LNCAP (cell line): Measurements from ENCODE around the gene FSIP1.
A peak's percentile ranks its signal among the peaks of the same experiment; 100 is the strongest.

Experiments
- TF ChIP-seq, protein P1 (sequence below): fragments of 450-650 bp; IDR thresholded peaks from 2 replicates; pipeline ENCODE4 v1.5.1; 2017; ENCODE audit warnings: mild to moderate bottlenecking

Gene FSIP1

DNA sequence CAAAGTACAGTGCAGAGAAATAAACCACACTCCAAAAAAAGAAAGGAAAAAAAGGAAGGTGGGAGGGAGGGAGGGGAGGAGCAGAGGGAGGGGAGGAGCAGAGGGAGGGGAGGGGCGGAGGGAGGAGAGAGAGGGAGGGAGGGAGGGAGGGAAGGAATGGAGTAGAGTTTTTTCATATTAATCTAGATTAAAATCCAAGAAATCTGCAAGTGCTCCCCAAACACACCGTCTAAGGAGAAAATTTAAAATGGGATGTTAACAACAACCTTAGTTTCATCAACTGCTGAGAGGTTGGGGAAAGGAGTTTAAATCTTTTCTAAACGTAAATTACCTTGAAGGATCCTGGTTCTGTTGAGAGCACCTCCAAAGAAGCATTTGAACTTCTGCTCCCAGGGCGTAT is 6.6 kb downstream of the FSIP1 start:
- TF ChIP-seq, protein P1, sequence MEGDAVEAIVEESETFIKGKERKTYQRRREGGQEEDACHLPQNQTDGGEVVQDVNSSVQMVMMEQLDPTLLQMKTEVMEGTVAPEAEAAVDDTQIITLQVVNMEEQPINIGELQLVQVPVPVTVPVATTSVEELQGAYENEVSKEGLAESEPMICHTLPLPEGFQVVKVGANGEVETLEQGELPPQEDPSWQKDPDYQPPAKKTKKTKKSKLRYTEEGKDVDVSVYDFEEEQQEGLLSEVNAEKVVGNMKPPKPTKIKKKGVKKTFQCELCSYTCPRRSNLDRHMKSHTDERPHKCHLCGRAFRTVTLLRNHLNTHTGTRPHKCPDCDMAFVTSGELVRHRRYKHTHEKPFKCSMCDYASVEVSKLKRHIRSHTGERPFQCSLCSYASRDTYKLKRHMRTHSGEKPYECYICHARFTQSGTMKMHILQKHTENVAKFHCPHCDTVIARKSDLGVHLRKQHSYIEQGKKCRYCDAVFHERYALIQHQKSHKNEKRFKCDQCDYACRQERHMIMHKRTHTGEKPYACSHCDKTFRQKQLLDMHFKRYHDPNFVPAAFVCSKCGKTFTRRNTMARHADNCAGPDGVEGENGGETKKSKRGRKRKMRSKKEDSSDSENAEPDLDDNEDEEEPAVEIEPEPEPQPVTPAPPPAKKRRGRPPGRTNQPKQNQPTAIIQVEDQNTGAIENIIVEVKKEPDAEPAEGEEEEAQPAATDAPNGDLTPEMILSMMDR: no peak

DNA sequence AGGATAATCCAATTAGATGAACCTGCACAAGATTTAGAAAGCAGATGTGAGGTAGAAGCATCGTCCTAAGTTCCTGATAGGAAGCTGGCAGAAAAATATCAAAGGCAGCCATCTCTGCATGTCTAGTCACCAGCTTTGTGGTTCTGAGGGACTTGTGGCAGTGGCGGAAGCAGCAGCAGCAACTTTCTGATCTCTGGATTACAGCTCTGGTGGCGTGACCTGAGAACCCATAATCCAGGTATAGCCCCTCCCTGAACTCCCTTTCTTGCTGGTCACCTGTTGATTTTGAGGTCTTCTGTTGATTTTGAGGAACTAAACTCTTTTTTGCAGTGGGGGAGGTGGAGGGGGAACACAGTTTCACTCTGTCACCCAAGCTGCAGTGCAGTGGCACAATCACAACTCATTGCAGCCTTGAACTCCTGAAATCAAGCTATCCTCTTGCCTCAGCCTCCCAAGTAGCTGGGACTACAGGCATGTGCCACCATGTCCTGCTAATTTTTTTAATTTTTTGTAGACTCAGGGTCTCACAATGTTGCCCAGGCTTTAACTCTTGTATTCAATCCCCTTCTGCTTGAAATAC is 7.9 kb downstream of the FSIP1 start:
- TF ChIP-seq, protein P1: no peak

DNA sequence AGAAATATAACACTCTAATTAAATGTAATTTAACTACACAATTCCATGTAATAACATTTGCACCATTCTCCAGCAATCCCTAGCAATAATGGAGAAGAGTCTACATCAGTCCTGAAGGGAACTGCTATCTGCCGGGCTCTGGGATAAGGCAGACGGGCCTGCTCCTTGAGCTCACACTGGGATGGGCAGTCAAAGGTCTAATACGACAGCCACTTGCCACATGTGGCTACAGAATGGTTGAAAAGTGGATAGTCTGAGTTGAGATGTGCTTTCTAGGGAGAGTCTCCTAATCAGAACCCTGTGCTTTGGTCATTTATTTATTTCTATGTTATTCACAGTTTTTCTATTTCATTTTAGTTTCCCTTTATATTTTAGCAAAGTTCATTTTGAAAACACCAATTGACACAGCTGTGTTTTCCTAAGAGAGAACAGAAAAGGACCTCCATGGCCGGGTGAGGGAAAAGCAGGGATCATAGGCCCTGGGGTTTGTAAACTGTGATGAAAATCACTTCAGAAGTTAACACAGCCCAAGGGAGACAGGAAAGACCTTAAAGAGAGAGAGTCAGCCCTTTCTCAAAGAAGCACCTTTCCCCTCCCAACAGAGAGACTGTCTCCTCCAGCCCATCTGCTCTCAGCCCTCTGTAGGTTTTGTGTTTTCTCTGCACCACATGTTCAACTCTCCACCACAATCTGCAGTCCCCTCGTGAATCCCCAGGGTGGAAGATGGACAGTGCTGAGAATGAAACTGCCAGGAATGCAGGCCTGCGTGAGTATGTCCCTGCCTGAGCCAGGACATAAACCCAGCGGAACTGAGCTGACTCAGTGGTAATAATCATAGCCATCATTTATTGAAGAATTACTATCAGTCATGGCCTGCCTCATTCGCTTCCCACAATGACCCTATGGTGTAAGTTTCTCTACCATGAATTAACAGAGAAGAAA is 11.6 kb downstream of the FSIP1 start:
- TF ChIP-seq, protein P1: no peak

DNA sequence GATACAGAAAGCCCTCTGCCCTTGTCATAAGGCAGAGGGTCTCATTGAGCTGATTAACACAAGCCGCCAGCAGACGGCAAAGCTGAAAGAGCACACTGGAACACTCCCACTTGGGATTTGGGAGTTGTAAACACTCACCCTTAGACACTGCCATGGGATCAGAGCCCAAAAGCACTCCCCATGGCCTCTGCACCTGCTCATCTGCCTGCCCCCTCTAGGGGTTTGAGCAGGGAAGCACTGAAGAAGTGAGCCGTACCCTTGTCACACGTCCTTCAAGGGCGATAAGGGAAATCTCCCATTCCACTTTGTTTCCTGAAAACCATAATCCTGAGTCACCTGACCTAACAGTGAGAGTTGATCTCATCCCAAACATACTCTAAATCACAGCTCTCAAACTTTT is 14.7 kb downstream of the FSIP1 start:
- TF ChIP-seq, protein P1: no peak

DNA sequence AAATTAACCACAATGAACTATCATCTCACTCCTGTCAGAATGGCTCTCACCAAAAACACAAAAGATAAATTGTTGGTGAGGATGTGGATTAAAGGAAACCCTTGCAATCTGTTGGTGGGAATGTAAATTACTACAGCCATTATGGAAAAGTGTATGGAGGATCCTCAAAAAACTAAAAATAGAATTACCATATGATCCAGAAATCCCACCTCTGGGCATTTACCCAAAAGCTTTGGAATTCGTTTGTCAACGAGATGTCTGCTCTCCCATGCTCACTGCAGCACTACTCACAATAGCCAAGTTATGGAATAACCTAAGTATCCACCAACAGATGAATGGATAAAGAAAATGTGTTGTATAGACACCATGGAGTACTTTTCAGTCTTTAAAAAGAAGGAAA is 21.6 kb downstream of the FSIP1 start:
- TF ChIP-seq, protein P1: no peak

DNA sequence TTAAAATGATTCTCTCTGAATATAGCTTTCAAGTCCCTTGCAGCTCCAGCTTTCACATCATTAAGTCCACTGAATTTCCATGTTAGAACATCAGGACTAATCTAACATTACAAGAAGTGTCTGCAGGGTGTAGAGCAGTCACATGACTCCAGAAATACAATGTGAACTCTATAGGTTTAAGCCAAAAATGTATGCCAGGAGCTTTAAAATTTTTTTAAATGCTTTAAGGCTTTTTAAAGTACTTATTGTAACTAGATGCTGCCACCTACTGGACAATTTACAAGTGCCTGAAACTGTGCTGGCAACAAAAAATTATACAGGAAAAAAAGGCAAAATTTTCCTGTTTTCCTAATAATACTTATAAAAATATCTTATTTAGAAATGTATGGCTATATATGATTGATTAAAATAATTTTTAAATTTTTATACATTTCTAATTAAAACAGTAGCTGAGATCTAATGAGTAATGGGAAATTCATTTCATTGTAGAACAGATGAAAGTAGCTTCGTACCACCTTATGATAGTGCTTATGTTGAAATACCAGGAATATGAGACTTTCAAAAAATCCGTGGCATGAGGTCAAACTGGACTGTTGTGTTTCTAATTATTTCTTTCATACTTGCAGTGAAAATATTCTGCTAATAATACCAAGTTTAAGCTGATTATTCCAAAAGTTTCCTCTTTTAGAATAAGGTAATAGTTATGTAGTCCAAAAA is 25.7 kb downstream of the FSIP1 start:
- TF ChIP-seq, protein P1: peak; percentile 73

DNA sequence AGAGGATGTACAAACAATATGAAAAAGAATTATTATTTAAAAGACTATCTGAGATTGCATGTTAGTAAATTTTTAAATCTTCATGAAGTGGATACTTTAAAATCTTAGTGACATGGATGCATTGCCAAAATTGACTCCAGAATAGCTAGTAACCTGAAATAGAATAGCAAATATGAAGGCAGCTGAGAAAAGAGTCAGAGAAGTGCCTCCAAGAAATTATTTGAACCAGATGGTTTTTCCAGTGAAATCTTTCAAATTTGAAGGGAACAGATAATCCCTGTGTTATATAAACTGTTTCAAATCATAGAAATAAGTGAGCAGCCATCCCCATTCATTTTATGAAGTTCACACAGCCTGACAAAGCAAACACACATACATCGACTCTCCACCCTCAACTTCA is 29.6 kb downstream of the FSIP1 start:
- TF ChIP-seq, protein P1: no peak
